ENCODE data around the gene THOP1.

DNA sequence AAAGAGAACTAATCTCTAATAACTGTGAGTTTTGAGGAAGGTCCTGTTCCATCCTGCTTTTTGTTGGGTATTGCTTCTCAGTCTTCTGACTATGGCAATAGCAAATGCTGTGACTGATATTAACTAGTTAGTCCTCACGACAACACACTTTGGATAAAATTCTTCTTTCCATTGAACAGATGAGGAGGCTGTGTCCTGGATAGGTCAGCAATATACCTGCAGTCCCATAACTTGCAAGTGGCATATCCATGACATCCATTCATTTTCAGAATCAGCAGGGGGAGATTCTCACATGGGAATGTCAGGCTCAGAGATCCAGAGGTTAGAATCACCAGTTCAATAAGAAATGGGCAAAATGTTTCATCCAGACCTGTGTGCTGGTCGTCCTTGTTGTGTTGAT, 41.7 kb downstream of the THOP1 start:
- TF ChIP-seq, protein P1, sequence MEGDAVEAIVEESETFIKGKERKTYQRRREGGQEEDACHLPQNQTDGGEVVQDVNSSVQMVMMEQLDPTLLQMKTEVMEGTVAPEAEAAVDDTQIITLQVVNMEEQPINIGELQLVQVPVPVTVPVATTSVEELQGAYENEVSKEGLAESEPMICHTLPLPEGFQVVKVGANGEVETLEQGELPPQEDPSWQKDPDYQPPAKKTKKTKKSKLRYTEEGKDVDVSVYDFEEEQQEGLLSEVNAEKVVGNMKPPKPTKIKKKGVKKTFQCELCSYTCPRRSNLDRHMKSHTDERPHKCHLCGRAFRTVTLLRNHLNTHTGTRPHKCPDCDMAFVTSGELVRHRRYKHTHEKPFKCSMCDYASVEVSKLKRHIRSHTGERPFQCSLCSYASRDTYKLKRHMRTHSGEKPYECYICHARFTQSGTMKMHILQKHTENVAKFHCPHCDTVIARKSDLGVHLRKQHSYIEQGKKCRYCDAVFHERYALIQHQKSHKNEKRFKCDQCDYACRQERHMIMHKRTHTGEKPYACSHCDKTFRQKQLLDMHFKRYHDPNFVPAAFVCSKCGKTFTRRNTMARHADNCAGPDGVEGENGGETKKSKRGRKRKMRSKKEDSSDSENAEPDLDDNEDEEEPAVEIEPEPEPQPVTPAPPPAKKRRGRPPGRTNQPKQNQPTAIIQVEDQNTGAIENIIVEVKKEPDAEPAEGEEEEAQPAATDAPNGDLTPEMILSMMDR (IDR thresholded peaks at IDR 0.05), result no peak
- TF ChIP-seq EZH2phosphoT487 (IDR thresholded peaks at IDR 0.05), result no peak

All from neural progenitor cell (in vitro differentiated cells).